ENCODE measurements around the gene NOVA2. TPM values are rescaled to one million over a fixed set of nuclear protein-coding genes. Genes with fewer than 3 reads are reported as not detected.

Gene NOVA2
- polyA plus RNA-seq, 1 of the 3 experiments (the other 2 are of a cell fraction) = 1.9 TPM

DNA sequence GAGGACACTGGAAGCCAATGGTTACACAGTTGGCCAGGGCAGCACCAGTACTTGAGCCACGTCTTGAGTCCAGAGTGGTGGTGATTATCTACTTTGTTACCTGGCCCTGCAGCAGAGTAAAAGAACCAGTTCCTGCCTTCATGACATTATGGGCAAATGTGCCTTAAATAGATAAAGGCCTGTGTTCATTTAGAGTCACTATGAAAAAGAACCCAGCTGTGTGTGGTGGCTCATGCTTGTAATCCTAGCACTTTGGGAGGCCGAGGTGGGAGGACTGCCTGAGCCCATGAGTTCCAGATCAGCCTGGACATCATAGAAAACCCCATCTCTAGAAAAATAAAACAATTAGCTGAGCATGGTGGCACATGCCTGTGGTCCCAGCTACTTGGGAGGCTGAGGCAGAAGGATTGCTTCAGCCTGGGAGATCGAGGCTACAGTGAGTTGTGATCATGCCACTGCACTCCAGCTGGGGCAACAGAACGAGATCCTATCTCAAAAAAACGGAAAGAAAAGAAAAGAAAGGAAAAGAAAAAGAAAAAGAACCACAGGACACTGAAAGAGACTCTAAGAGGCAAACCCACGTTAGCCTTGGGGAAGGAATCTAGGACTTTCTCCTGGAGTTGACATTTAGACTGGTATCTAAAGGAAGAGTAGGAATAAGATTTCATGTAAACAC, 84.3 kb downstream of the NOVA2 start:
- no peak overlapping the region for H3K4me2 ChIP-seq
- no peak overlapping the region for H3K27ac ChIP-seq (ENCODE audit: low read depth in 2 of 2, low read length in 1 of 2)
- peaks cover 9% of the 10 kb centered on the region for H4K20me1 ChIP-seq (ENCODE audit: insufficient read depth)
- H3K27me3 ChIP-seq (ENCODE audit: insufficient read depth) = no peaks in the 10 kb centered on the region
- POLR2A ChIA-PET = no interaction called here
- 74% methylated on average over 6 of the region's 6 CpGs for WGBS (ENCODE audit: low lambda C conversion rate)
- TF ChIP-seq USF2 (IDR thresholded peaks at IDR 0.05; ENCODE audit: borderline replicate concordance, low read depth, low read length) (no peak), IRF3 (IDR thresholded peaks at IDR 0.05; ENCODE audit: low read depth, low read length) (no peak), EZH2phosphoT487 (IDR thresholded peaks at IDR 0.05; ENCODE audit: borderline replicate concordance, low read depth) (no peak)
- TF ChIP-seq, protein P1, sequence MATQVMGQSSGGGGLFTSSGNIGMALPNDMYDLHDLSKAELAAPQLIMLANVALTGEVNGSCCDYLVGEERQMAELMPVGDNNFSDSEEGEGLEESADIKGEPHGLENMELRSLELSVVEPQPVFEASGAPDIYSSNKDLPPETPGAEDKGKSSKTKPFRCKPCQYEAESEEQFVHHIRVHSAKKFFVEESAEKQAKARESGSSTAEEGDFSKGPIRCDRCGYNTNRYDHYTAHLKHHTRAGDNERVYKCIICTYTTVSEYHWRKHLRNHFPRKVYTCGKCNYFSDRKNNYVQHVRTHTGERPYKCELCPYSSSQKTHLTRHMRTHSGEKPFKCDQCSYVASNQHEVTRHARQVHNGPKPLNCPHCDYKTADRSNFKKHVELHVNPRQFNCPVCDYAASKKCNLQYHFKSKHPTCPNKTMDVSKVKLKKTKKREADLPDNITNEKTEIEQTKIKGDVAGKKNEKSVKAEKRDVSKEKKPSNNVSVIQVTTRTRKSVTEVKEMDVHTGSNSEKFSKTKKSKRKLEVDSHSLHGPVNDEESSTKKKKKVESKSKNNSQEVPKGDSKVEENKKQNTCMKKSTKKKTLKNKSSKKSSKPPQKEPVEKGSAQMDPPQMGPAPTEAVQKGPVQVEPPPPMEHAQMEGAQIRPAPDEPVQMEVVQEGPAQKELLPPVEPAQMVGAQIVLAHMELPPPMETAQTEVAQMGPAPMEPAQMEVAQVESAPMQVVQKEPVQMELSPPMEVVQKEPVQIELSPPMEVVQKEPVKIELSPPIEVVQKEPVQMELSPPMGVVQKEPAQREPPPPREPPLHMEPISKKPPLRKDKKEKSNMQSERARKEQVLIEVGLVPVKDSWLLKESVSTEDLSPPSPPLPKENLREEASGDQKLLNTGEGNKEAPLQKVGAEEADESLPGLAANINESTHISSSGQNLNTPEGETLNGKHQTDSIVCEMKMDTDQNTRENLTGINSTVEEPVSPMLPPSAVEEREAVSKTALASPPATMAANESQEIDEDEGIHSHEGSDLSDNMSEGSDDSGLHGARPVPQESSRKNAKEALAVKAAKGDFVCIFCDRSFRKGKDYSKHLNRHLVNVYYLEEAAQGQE (IDR thresholded peaks at IDR 0.05; ENCODE audit: low read depth, low read length) = no peak
- no peaks in the 10 kb centered on the region for H3K9me3 ChIP-seq
- peaks cover 20% of the 10 kb centered on the region for H3F3A ChIP-seq (replicated peaks; ENCODE audit: insufficient read depth)
- CTCF ChIA-PET = interaction anchor here (1.2 to 3.4 kb wide), 2 partner anchors 13 to 73 kb away, joined by 3 to 12 read pairs; partner anchors contain the start of gene MYPOP
- H2AFZ ChIP-seq (ENCODE audit: low read depth) = no peak overlapping the region
- no peak overlapping the region for H3K9ac ChIP-seq
- no peak for DNase-seq
- no peak overlapping the region for H3K4me3 ChIP-seq (ENCODE audit: low read depth in 2 of 2, low read length in 1 of 2)
- H3K79me2 ChIP-seq (ENCODE audit: insufficient read depth) = peaks cover 14% of the 10 kb centered on the region
- H3K9me2 ChIP-seq = no peaks in the 10 kb centered on the region
- H3K36me3 ChIP-seq (replicated peaks in 1 of 2; ENCODE audit: control insufficient read depth in 1 of 2, insufficient read depth in 2 of 2, low read length in 1 of 2) = peaks cover 0 to 9% of the 10 kb centered on the region in 2 experiments
- H3K4me1 ChIP-seq (ENCODE audit: control insufficient read depth in 1 of 2, insufficient read depth in 2 of 2, low read depth in 1 of 2, low read length in 1 of 2) = peaks cover 0 to 13% of the 10 kb centered on the region in 2 experiments; a peak in 1 of 4 replicates

DNA sequence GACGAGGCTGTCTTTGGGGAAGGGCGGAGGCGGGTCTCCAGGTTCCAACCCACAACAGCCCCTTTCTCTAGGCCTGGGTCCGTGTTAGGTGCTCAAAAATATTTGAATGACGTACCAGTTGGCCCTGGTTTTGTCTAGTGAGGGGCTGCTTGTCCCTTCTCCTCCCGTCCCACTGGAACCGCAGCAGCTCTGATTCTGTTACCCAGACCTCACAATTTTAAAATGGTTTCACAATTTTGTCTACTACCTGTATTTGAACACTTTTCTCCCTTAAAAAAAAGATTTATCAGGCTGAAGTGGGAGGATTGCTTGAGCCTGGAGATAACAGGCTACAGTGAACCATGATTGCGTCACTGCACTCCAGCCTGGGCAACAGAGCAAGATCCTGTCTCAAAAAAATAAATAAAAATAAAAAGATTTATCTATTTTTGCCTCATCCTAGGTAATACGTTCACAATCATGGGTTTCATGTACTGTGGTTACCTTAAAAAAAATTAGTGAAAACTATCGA, 86.4 kb downstream of the NOVA2 start:
- Histone ChIP-seq H3K27ac (ENCODE audit: low read depth in 2 of 2, low read length in 1 of 2) (peak overlapping the region; percentile 78 to 92), H2AFZ (ENCODE audit: low read depth) (peak overlapping the region; percentile 75), H4K20me1 (ENCODE audit: insufficient read depth) (peaks cover 27% of the 10 kb centered on the region), H3K9me3 (no peaks in the 10 kb centered on the region), H3F3A (replicated peaks; ENCODE audit: insufficient read depth) (peaks cover 16% of the 10 kb centered on the region), H3K9ac (peak overlapping the region; percentile 77), H3K9me2 (no peaks in the 10 kb centered on the region), H3K27me3 (ENCODE audit: insufficient read depth) (no peaks in the 10 kb centered on the region), H3K4me2 (peak overlapping the region; percentile 84), H3K79me2 (ENCODE audit: insufficient read depth) (peaks cover 29% of the 10 kb centered on the region), H3K4me1 (ENCODE audit: control insufficient read depth in 1 of 2, insufficient read depth in 2 of 2, low read depth in 1 of 2, low read length in 1 of 2) (peaks cover 3 to 33% of the 10 kb centered on the region in 2 experiments; a peak in 2 of 4 replicates), H3K4me3 (ENCODE audit: low read depth in 2 of 2, low read length in 1 of 2) (peak overlapping the region; percentile 72 to 81), H3K36me3 (replicated peaks in 1 of 2; ENCODE audit: control insufficient read depth in 1 of 2, insufficient read depth in 2 of 2, low read length in 1 of 2) (peaks cover 3 to 23% of the 10 kb centered on the region in 2 experiments)
- CTCF ChIA-PET = interaction anchor here (1.2 to 9.9 kb wide), 4 partner anchors 15 to 117 kb away, joined by 3 to 130 read pairs (median 67); partner anchors contain the start of genes FOXA3, MYPOP, RSPH6A and SYMPK
- POLR2A ChIA-PET = interaction anchor here (1.6 kb wide), 1 partner anchor 15 kb away, joined by 19 read pairs; the partner anchor contains the start of gene MYPOP
- TF ChIP-seq RAD21 (IDR thresholded peaks at IDR 0.05; ENCODE audit: low read length) = no peak
- TF ChIP-seq USF1 (IDR thresholded peaks at IDR 0.05; ENCODE audit: borderline replicate concordance, low read depth) = no peak
- no peak for TF ChIP-seq MXI1 (IDR thresholded peaks at IDR 0.05; ENCODE audit: low read depth, low read length)
- TF ChIP-seq YY1 (IDR thresholded peaks at IDR 0.05; ENCODE audit: low read depth) = no peak
- no peak for TF ChIP-seq SMC3 (IDR thresholded peaks at IDR 0.05; ENCODE audit: low read depth, low read length)
- TF ChIP-seq MEF2A (IDR thresholded peaks at IDR 0.05; ENCODE audit: borderline replicate concordance, low read depth) = no peak
- no peak for TF ChIP-seq RFX5 (IDR thresholded peaks at IDR 0.05; ENCODE audit: low read length)
- TF ChIP-seq FOSL2 (IDR thresholded peaks at IDR 0.05; ENCODE audit: borderline replicate concordance, low read depth) = no peak
- TF ChIP-seq, protein P2, sequence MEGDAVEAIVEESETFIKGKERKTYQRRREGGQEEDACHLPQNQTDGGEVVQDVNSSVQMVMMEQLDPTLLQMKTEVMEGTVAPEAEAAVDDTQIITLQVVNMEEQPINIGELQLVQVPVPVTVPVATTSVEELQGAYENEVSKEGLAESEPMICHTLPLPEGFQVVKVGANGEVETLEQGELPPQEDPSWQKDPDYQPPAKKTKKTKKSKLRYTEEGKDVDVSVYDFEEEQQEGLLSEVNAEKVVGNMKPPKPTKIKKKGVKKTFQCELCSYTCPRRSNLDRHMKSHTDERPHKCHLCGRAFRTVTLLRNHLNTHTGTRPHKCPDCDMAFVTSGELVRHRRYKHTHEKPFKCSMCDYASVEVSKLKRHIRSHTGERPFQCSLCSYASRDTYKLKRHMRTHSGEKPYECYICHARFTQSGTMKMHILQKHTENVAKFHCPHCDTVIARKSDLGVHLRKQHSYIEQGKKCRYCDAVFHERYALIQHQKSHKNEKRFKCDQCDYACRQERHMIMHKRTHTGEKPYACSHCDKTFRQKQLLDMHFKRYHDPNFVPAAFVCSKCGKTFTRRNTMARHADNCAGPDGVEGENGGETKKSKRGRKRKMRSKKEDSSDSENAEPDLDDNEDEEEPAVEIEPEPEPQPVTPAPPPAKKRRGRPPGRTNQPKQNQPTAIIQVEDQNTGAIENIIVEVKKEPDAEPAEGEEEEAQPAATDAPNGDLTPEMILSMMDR (IDR thresholded peaks at IDR 0.05) = no peak
- TF ChIP-seq JUND (IDR thresholded peaks at IDR 0.05) = no peak
- no peak for TF ChIP-seq IRF3 (IDR thresholded peaks at IDR 0.05; ENCODE audit: low read depth, low read length)
- 78% methylated on average over 6 of the region's 10 CpGs for WGBS (ENCODE audit: low lambda C conversion rate)
- no peak for DNase-seq
